ENCODE results near the gene GNAT2.

Gene GNAT2

DNA sequence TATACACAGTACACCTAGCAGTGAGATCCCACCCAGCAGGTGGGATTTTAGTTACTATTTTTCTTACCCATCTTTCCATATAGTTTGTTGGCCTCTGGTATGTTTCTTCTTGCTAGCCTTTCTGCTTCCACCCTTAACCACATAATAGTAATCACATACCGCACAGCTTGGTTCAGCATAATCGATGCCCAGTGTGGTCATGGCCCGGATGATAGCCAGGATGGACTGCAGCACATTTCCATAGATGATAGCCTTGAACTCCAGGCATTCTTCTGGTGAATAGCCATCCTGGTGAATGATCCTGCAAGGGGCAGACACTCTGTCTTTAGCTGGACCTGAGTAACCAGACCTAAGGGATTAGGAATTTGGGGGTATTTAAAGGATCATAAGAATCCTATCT is 9.5 kb downstream of the GNAT2 start:
- no peak for DNase-seq (ENCODE audit: low read depth)

DNA sequence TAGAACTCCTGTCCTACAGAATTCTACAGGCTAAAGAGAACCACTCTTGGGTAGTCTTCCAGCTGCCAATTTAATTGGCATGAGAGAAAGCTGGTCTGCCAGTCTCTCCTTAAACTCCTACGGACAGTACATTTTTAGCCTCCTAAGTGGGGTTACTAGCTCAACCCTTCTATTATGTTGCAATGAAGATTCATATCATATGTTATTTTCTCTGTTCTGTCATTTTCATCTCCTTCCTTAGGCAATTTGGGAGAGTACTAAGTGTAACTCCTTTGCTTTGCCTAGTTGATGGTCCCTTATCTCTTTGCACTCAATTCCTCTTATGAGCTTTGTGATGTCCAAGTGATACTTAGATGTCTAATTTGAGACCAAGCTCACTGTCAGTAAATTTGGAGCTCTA is 14.0 kb downstream of the GNAT2 start:
- no peak for DNase-seq (ENCODE audit: low read depth)

DNA sequence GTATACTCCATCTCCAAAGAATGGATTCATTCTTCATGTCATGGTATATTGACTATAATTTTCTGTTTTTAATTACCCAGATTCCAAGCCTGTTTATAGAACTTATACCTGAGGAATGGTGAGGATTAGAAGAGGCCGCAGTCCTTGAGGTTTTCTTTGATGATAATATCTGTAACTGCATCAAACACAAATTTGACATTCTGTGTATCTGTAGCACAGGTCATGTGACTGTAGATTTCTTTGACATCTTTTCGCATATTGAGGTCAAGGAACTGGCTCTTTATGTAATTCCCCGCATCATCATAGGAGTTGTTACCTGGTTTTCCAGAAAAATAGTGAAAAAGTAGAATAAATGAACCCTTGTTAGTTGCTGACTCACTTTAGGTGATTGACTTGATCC is 16.2 kb downstream of the GNAT2 start:
- no peak for DNase-seq (ENCODE audit: low read depth)

DNA sequence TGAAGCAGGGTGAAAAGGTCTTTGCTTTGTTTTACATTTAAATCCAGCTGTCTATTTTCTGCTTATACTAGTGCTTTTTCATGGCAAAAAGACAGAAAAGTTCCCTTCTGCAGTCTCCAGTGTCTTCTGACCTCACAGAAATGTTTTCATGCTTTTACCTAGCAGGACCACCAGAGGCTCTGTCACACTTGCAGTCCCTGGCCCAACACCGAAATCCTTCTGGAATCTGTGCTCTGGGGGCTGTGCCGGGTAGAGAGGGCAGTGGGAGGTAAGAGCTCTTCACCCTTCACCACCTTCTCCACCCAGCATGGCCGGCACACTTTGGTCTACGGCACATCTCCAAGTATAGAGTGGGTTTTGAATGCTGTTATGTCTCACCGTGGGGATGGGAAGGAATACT is 20.8 kb downstream of the GNAT2 start:
- DNase-seq (ENCODE audit: low read depth): no peak

DNA sequence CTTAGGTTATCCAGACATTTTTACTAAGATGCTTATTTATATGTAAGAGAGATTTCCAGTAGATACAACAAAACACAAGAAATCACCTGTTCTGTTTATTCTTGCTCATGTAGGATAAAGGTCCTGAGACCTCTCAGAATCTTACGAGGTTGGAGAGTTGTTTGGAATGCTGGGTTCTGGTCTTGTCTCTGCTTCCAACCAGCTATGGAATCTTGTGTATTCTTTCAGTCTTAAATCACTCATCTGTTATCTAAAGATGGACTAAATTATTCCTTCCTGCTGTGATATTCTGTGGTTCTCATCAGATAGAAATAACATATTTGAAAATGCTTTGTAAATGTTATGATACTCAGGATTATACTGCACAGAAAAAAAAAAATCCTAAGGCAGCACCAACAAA is 21.3 kb downstream of the GNAT2 start:
- DNase-seq (ENCODE audit: low read depth): no peak

DNA sequence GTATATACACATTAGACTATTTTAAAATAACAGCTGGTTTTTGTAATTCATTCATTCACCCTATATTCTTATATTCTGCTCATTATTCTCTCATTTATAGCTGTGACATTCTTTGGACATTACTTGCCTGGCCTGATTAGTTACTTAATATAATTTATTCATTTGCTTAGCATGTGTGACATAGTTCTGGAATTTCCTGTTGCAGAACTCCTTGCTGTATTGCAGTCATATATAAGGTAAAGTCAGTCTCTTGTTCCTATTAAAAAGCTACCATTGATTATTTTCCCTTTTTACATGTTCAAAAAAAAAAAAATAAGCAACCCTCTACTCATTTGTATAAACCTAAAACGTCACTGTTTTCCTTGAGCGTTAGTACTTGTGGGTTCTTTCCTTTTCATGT is 23.9 kb downstream of the GNAT2 start:
- no peak for DNase-seq (ENCODE audit: low read depth)

DNA sequence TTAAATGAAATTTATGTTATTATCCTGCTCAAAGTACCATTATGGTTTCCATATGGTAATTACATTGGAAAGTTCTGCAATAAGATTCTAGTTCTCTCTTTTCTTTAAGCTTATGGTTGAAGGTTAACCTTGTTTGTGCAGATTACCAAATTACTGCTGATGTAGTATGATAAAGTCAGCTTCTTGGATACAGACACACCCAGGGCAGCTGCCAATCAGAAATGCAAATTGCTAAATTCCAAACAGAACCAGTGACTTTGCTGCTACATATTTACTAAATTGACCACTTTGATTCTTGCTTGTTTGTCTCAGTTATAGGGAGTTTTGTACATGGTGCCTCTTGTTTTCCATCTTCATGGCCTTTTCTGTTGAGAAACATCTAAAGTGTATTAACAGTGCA is 26.5 kb downstream of the GNAT2 start:
- DNase-seq (ENCODE audit: low read depth): no peak

DNA sequence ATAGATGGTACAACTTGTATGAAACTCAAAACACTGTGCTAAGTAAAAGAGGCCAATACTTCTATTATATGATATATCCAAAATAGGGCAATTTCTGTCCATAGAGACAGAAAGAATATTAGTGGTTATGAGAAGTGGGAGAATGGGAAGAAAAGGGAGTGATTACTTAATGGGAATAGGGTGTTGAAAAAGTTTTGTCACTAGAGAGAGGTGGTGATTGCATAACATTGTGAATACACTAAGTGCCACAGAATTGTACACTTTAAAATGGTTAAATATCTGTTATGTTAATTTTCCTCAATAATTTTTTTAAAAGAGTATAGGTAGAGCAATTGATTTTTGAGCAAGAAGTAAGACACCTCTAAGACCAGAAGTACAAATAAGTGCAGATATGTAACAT is 29.7 kb downstream of the GNAT2 start:
- no peak for DNase-seq (ENCODE audit: low read depth)

DNA sequence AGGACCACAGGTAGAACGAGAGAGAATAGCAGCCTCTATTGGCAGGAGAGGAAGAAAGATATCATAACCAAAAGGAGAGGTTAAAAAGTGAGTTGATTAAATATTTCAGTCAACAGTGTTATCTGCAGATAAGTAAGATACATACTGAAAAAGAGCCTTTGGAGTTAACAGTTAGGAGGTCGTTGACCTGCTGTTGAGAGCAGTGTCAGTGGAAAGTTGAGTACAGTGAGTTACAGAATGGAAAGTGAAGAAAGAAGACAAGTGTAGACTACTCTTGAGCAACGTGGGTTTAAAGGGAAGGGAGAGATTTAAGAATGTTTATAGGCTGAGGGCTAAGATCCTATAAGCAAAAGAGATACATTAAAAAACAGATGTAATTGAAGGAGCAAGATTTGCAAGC is 30.2 kb downstream of the GNAT2 start:
- no peak for DNase-seq (ENCODE audit: low read depth)

DNA sequence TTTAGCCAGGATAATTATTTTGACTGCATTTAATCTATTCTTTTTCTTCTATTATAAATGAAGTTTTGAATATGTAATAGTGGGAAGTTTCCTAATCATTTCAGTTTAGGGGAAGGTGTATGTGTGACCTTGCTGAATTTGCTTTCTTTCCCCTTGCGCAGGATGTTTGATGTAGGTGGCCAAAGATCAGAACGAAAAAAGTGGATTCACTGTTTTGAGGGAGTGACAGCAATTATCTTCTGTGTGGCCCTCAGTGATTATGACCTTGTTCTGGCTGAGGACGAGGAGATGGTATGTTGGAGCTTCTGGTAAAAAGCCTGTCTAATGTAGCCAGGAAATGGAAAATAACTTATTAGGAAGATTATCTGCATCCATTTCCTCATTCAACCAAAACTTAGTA is 33.4 kb downstream of the GNAT2 start:
- DNase-seq (ENCODE audit: low read depth): no peak

DNA sequence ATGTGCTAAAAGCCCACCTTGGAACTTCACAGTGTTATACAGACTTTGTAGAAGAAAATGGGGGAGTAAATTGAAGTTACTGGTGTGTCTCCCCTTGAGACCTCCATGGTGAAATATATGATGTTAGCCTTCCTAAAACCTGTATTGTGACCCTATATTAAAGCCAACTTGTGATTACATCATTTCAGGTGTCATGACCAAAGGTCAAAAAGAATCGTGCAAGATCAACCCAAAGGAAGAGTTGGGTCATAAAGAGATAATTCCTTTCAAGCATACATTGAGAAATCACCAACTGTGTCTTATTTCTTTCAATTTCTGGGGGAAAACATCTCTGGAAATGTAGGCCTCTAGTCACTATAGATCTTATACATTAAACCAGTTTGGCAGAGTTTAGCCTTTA is 34.6 kb downstream of the GNAT2 start:
- DNase-seq (ENCODE audit: low read depth): no peak

DNA sequence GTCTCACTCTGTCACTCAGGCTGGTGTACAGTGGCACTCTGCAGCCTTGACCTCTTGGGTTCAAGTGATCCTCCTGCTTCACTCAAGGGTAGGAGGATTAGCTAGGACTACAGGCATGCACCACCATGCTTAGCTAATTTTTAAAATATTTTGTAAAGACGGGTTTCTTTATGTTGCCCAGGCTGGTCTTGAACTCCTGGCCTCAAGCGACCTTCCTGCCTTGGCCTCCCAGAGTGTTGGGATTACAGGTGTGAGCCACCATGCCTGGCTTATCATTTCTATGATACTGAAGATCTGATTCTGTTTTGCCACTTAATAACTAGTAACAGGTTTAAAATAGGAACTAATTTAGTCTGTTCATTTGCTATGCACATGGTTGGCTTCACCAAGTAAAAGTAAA is 37.4 kb downstream of the GNAT2 start:
- no peak for DNase-seq (ENCODE audit: low read depth)

DNA sequence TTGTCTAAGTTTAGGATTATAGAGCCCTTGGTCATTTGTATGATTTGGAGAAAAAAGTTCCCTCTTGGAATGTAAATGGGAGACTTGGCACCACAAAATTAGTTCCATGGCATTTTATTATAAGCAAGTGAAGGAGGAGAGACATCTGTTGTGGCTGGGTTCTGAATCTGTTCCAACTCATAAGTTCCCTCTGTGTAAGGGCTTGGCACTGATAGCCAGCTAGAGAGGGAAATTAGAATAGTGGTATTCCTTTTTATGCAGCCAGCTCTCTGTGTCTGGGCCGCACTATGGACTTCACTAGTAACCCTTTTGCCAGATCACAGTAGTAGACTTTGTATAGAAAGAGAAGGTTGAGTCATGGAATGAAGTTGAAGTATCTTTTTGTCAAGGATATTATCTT is 39.9 kb downstream of the GNAT2 start:
- DNase-seq (ENCODE audit: low read depth): no peak

DNA sequence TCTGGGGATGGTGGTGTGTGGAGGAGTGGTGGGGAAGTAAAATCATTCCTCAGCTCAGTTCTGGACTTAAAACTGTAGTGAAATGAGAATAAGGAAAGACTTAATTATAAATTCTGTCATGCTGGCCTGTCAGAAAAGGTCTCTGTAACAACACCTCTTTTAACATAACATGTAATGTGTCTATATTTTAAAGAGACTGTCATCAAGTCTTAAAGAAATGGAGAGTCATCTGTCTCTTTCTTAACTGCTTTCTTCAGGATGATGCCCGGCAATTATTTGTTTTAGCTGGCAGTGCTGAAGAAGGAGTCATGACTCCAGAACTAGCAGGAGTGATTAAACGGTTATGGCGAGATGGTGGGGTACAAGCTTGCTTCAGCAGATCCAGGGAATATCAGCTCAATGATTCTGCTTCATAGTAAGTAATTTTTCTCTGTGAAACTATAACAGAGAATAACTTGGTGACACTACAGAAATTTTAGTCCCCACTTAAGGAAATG is 40.4 kb downstream of the GNAT2 start:
- no peak for DNase-seq (ENCODE audit: low read depth)

DNA sequence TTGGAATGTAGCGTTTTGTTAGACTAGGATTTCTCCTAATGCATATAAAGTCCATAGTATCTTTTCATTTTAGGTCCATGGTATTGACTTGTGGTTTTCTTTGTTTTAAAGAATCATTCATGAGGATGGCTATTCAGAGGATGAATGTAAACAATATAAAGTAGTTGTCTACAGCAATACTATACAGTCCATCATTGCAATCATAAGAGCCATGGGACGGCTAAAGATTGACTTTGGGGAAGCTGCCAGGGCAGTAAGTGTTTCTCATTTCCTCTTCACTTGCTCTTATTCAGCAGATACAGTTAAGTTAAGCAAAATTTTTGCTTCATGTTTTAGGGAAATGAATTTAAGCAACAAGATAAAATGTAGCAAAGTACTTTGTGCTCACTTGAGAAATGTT is 45.6 kb downstream of the GNAT2 start:
- DNase-seq (ENCODE audit: low read depth): no peak

DNA sequence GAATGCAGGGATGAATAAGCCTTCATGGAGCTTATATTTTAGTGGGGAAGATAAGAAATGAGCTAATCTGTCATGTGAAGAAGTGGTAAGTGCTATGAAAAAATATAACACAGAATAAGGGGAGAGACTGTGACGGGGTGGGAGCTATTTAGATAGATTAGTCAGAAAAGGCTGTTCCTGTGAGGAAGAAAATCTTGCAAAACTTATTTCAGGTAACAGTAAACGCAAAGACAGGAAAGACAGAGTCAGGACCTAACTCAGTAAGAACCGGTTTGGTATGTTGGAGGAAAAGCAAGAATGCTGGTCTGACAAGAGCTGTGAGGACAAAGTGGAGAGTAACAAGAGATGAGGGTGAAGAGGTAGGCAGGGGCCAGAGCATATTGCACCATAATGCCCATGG is 49.0 kb downstream of the GNAT2 start:
- DNase-seq (ENCODE audit: low read depth): no peak

DNA sequence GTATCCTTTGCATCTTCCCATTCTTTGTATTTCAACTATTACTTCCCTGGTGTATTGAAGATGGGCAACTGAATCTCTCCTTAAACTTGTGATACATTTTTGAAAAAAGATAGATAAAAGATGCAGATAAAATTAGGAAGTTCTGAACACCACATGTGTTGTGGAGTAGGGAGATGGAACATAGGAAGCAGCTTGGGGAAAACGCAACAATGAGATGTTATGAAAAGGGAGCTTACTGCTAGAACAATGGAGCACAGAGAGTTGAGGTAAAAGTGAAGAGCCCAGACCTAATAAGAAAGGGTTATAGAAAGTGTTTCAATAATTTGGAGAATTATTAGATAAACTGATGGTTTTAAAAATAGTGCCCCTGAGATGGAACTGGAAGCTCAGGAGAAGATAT is 50.1 kb downstream of the GNAT2 start:
- no peak for DNase-seq (ENCODE audit: low read depth)

DNA sequence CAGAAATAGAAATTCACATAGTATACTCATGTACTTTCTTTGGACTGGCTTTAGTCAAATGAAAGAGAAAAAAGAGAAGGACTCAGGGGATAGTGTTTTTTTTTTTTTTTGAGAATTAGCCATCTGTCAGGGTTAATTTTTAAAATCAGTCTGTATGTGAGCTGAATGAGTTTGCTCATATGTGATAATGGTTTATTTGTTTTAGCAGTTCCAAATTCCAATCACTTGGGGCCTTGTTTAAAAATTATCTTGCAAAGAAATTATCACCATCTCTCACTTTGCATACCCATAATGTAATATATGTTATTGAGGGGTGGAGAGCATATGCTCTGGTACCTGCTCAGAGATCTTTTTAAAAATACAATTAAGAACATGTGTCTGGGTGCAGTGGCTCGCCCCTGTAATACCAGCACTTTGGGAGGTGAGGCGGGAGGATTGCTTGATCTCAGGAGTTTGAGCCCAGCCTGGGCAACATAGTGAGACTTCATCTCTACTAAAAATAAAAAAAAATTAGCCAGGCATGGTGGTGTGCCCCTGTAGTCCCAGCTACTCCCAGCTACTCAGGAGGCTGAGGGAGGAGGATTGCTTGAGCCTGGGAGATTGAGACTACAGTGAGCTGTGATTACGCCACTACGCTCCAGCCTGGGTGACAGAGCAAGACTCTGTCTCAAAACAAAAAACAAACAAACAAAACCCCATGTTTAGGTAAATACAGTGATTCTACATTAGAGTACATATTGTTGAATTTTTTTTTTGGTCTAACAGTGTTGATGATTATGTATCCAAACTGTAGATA is 51.3 kb downstream of the GNAT2 start:
- no peak for DNase-seq (ENCODE audit: low read depth)

DNA sequence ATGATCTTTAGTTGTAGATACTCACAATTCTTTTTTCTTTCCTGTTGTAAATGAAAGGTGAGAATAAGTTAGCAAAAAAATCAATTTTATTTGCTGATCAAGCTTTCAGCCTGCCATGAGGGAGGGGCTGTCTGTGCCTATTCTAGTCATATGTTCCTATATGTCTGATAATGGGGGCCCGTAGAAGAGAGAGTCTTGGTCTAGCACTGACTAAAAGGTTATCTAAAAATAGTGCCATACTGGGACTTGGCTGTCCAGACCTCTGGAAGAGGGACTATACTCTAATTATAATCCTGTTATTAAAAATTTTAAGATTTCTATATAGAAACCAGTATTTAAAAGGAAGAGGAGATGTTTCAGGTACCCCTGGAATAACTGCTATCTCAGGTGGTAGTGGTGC is 52.4 kb downstream of the GNAT2 start:
- DNase-seq (ENCODE audit: low read depth): no peak

DNA sequence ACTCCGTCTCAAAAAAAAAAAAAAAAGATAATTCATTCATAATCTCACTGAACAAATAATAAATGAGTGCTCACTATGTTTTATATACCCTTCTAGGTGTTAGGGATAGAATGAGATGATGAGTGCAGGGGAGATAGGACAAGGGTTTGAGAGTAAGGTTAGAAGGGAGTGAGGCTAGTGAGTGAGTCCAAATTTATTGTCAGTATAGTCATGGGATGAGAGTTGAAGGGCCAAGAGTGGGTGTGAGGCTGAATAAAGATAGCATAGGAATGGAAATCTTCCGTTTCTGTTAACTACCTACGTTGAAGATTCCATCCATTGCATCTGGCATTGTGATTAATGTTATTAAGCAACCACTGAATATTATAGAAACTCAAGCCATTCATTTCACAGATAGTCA is 54.2 kb downstream of the GNAT2 start:
- DNase-seq (ENCODE audit: low read depth): no peak

DNA sequence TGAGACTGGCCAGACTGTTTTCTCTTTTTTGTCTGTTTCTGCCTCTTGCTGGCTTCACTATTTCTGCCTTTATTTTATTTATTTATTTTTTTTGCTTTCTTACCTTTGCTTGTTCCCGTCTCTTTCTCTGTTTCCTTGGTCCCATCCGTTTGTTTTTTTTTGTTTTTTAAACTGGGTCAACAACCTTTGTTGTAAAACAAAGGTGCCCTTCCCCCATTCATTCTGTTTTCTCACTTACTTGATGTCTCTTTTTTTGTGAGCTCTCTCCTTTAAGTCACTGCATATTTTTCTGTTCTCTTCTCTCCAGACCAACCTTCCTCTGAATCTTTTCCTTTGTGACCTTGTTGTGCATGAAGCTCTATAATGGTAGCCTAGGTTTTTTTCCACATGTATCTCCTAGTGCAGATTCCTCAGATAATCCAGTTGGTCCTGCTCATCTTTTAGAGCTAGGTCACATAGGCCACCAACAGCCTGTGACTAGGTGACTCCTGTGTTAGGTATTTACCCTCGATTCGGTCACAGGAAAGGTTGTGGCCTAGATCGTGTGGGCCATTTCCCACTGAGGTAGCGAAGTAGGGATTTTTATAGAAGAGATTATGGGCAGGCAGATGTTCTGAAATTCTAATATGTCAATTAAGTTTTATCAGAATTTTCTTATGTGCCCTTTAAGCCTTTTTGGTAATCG is 55.1 kb downstream of the GNAT2 start:
- DNase-seq (ENCODE audit: low read depth): no peak

DNA sequence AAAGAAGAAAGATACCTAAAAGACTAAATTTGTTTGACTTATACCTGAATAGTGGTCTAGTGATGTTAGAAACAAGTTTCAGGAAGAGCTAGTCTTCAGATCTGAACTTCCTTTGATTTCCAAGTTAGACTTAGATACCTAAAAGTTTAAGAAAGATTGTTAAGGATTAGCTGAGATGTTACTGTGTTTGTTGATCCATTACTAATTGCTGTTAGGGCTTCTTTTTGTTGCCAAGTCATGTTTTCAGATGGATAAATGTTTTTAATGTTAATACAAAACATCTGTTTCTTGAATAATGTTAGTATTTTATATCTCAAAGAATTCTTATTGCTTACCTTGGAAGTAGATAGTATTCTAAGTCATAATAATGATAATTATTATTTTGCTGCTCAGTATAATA is 59.4 kb downstream of the GNAT2 start:
- no peak for DNase-seq (ENCODE audit: low read depth)

DNA sequence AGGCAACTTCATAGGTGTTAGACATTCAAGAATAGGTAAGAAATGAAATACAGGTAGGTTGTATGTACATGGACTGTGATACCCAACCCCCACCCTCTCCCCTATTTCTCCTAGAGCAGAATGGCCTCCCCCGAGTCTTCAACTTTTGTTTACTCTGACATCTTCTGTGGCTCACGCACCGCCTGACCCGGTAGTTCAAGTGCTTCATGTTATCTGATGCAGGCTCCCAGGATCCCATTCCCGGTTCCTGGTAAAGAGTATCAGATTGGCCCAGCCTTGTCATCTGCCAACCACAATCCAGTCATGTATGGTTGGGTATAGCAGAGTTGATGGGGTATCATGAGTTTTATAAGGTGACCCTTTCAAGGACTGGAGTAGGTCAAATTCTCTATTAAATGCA is 61.9 kb downstream of the GNAT2 start:
- no peak for DNase-seq (ENCODE audit: low read depth)

DNA sequence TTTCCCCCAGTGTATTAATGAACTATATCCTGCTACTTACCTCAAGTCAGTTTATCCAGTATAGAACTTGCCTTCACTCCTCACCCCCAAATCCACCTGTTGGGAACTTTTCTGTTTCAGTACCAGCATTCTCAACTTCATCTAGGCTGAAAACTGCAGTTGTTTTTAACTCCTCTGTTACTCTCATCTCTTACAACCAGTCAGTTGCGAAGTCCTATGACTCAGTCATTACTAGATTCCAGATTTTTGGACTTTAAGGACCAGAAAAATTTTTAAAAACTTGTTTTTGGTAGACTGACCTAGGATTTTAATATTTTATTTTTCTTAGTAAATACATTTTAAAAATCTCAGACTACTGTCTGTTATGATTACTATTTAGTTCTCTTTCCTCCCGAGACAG is 62.9 kb downstream of the GNAT2 start:
- no peak for DNase-seq (ENCODE audit: low read depth)

Measured in activated T-helper 1 cell treated with Interleukin-2 at 50 U/mL for 16 hours (primary cell).